Activated CD4-positive, alpha-beta T cell treated with anti-CD3 and anti-CD28 coated beads for 4 hours (primary cell): ENCODE data around the gene MAP3K10.

ENCODE experiments used
- DNase-seq, 2 donors: peaks; one replicate each; pipeline ENCODE4 v3.0.0-alpha.2; 2020

MAP3K10 gene

GRCh38 chr19:40234429-40235237, 43.4 kb downstream of the MAP3K10 start:
- DNase-seq, result no peak

GRCh38 chr19:40235238-40236025, 44.2 kb downstream of the MAP3K10 start:
- DNase-seq, result no peak

DNA sequence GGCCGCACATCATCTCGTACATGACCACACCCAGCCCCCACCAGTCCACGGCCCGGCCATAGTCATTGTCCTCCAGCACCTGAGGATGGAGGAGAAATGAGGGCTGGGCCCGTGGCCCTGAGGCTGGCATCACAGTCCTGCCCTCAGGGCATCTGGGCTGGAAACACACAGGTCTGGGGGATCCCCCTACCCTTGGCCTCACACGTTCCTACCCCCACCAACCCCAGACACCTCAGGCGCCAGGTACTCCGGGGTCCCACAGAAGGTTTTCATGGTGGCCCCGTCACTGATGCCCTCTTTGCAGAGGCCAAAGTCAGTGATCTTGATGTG, 44.8 kb downstream of the MAP3K10 start:
- DNase-seq, result no peak

DNA sequence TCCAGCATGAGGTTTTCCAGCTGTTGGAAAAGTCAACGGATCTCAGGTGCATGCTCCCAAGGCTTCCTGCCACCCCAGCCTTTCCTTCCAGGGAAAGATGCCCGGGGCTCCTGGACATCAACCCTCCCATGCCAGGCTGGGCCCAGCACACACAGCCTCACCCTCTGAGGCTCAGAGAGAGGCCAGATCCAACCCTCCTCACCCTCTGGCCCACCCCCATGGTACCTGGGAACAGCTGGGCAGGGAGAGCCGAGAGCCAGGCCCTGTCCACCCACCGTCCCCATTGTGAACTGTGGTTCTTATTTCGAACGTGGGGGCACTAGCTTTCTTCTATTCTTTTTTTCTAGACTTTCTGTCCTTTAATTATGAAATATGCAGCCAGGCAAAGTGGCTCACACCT, 45.1 kb downstream of the MAP3K10 start:
- DNase-seq, result no peak

- no peak for DNase-seq
Observed at GRCh38 chr19:40237791-40238190, 46.6 kb downstream of the MAP3K10 start.

DNA sequence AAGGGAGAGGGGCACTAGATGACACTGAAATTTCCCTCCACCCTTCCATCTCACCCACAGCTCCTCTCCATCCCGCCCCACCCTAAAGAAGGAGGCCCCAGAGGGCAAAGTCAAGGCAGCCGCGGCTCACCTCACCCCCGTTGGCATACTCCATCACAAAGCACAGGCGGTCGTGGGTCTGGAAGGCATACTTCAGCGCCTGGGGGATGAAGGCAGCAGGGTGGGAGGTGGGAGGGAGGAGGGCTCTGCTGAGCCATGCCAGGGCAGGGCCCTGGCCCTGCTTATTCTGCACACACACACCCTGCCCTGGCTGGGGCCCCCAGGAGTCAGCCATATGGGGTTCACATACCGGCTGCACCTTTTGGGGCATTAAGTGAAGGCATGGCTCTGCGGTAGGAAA, 47.5 kb downstream of the MAP3K10 start:
- no peak for DNase-seq

DNA sequence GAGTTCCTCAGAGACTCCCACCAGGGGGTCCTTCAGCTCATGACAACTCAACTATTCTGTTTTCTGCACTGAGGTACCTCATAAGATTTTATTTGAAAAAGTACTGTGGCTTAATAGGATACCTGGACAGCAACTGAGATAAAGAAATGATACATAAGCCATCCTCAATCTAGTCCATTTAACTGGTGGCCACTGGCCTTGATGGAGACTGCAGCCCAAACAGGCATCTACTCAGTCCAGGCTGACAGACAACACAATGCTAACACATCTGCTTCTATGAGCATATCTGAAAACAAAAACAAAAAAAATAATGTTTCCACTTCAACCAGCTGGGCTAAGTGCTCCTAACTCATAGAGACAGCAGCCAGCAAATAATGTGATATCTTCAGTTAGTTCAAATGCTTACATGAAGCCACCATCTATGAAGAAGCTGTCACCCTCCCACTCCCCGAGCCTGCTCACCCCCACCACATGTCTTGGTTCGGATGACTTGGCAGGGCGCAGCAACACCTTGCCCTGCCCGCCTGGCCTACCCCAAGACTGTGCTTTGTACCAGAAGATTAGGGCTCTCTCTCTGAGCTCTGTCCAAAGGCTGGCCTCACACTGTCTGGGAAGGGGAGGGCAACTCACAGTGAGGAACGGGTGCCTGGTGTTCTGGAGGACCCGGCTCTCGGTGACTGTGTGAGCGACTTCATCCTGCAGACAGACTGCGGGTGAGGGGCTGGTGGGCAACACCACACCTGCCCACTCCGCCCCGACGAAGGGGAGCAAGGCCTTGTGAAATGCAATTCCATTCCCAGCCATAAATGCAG, 48.4 kb downstream of the MAP3K10 start:
- DNase-seq, result no peak

DNA sequence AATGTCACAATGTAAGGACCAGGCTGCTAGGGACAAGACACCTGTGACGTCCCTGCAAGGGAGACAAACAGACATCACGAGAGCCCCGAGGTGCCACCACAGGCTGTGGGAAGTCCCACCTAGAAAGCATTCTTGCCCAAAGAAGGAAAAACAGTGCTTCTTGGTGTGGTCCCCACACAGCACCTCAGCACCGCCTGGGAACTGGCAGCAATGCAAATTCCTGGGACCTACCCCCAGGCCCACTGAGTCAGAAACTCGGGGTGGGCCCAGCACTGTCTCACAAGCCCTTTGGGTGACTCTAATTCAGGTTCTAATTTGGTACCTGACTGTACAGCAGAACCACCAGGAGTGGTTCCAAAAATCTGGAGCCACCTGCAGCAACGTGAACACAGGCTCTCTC, 49.1 kb downstream of the MAP3K10 start:
- no peak for DNase-seq

- DNase-seq, result no peak
Observed at GRCh38 chr19:40241125-40241808, 50.0 kb downstream of the MAP3K10 start.

GRCh38 chr19:40241809-40242384, 50.7 kb downstream of the MAP3K10 start:
- DNase-seq, result no peak

- no peak for DNase-seq
Observed at GRCh38 chr19:40242480-40242879, 51.3 kb downstream of the MAP3K10 start.

GRCh38 chr19:40243181-40243580, 52.0 kb downstream of the MAP3K10 start:
- no peak for DNase-seq

DNA sequence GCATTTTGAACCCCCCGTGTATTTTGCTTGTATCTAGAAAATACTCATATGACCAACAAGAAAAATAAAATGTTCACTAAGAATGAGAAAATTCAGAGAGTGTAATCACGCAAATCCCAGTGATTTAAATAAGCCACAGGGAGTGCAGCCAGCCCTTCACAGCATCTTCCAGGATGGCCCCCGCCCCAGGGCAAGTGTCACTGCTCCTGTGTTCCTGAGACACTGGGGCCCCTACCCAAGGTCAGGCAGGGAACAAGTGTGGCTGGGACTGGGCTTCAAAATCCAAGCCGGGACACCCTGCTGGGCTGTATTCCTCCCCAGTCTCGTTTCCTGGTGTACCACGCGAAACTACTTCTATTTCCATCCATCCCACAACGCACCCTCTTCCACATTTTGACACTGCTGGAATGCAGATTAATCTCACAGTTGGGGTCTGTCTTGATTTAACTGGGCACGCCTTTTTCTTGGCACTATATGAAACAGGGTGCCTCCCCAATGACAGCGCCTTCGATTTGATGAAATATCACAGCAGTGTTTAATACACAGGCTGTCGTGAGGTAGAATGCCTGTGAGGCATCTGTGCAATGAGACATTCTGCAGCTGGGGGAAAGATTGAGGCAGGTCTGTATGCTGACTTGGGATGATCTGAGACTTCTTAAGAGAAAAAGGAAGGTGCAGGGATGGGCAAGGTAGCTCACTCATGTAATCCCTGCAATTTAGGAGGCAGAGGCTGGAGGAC, 53.5 kb downstream of the MAP3K10 start:
- no peak for DNase-seq

GRCh38 chr19:40245506-40246128, 54.4 kb downstream of the MAP3K10 start:
- DNase-seq, result no peak

GRCh38 chr19:40246292-40247073, 55.3 kb downstream of the MAP3K10 start:
- DNase-seq, result no peak

GRCh38 chr19:40247178-40247577, 56.0 kb downstream of the MAP3K10 start:
- no peak for DNase-seq

- no peak for DNase-seq
Observed at GRCh38 chr19:40247735-40248262, 56.6 kb downstream of the MAP3K10 start.

- no peak for DNase-seq
Observed at GRCh38 chr19:40249201-40249600, 58.0 kb downstream of the MAP3K10 start.

GRCh38 chr19:40249781-40250180, 58.6 kb downstream of the MAP3K10 start:
- no peak for DNase-seq

DNA sequence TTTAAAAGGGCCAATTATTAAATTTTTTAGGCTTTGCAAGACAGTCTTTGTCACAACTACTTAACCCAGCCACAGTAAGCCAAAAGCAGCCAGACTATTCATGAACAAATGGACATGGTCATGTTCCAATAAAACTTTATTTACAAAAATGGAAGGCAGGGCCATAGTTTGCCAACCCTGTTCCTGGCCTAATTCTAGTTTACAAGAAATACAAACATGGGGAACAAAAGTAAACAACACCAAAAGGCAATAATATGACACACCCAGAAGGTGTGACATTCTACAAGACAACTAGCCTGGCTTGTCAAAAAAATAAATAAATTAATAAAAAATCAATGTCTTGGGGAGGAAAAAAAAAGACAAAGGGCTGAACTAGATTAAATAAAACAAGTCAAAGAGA, 60.0 kb downstream of the MAP3K10 start:
- no peak for DNase-seq
